CD14-positive monocyte (primary cell): ENCODE data around the gene EPN1. TPM values are rescaled to one million over a fixed set of nuclear protein-coding genes. Genes with fewer than 3 reads are reported as not detected.

Source experiments
- DNase-seq, 3 donors: peaks; one replicate each; pipeline ENCODE4 v3.0.0-alpha.2; 2011 to 2022
- H2AFZ ChIP-seq: 2 replicates; pipeline ENCODE4 v1.6.0; 2012; ENCODE audit warnings: mild to moderate bottlenecking, low read depth, low read length, inconsistent platforms; ENCODE audit not compliant: insufficient read depth, poor library complexity, severe bottlenecking
- H3K27ac ChIP-seq, 2 donors: 1 replicate in 1 of 2; 2 replicates in 1 of 2; pipeline ENCODE4 v1.5.1; 2012 to 2013; ENCODE audit warnings: low read length in 2 of 2, control low read depth in 1 of 2, inconsistent platforms in 1 of 2, low read depth in 1 of 2, mild to moderate bottlenecking in 1 of 2
- H3K27me3 ChIP-seq, 2 donors: one replicate each; pipeline versions ENCODE4 v1.6.0 to v1.6.1; 2011 to 2013; ENCODE audit warnings: low read length in 2 of 2; ENCODE audit not compliant: control insufficient read depth in 2 of 2, insufficient read depth in 2 of 2
- H3K36me3 ChIP-seq, 2 donors: replicated peaks in 1 of 2; 1 replicate in 1 of 2; 2 replicates in 1 of 2; pipeline versions ENCODE4 v1.5.1 to v1.6.1; 2012 to 2013; ENCODE audit warnings: low read length in 2 of 2, control low read depth in 1 of 2, inconsistent platforms in 1 of 2, mild to moderate bottlenecking in 1 of 2; ENCODE audit not compliant: insufficient read depth in 2 of 2, control insufficient read depth in 1 of 2
- H3K4me1 ChIP-seq, 2 donors: 1 replicate in 1 of 2; 2 replicates in 1 of 2; pipeline versions ENCODE4 v1.5.1 to v1.6.1; 2012 to 2013; ENCODE audit warnings: low read length in 2 of 2, control low read depth in 1 of 2, inconsistent platforms in 1 of 2, mild to moderate bottlenecking in 1 of 2, moderate library complexity in 1 of 2; ENCODE audit not compliant: insufficient read depth in 2 of 2, control insufficient read depth in 1 of 2
- H3K4me2 ChIP-seq: replicated peaks from 2 replicates; pipeline ENCODE3; 2012; ENCODE audit warnings: low read length, moderate library complexity, mild to moderate bottlenecking; ENCODE audit not compliant: poor library complexity, severe bottlenecking; ENCODE audit errors: extremely low read depth
- H3K4me3 ChIP-seq, 3 experiments: fragments of 200-600 bp in 1 of 3; sonication (generic) in 1 of 3; replicated peaks in 1 of 3; 1 replicate in 2 of 3; 2 replicates in 1 of 3; pipeline ENCODE4 v1.5.1; 2011 to 2013; ENCODE audit warnings: low read length in 3 of 3, mild to moderate bottlenecking in 3 of 3, control low read depth in 2 of 3, low read depth in 2 of 3, inconsistent platforms in 1 of 3, moderate library complexity in 1 of 3
- H3K79me2 ChIP-seq: 2 replicates; pipeline ENCODE4 v1.6.0; 2012; ENCODE audit warnings: mild to moderate bottlenecking, control low read depth, inconsistent platforms, low read length, moderate library complexity; ENCODE audit not compliant: insufficient read depth
- H3K9ac ChIP-seq: 2 replicates; pipeline ENCODE4 v1.6.0; 2017; ENCODE audit warnings: low read length, mild to moderate bottlenecking; ENCODE audit not compliant: insufficient read depth, poor library complexity, severe bottlenecking
- H3K9me3 ChIP-seq, 2 donors: replicated peaks in 1 of 2; 1 replicate in 1 of 2; 2 replicates in 1 of 2; pipeline versions ENCODE4 v1.5.1 to v1.6.1; 2012 to 2013; ENCODE audit warnings: low read length in 2 of 2, control low read depth in 1 of 2; ENCODE audit not compliant: control insufficient read depth in 1 of 2, insufficient read depth in 1 of 2
- H4K20me1 ChIP-seq: 2 replicates; pipeline ENCODE4 v1.6.0; 2012; ENCODE audit warnings: mild to moderate bottlenecking, low read length, control low read depth, moderate library complexity; ENCODE audit not compliant: insufficient read depth
- H3K27ac Mint-ChIP-seq, 7 donors: one replicate each; pipeline ENCODE4 v1.8.0; 2020; ENCODE audit warnings: mild to moderate bottlenecking in 7 of 7, mixed read lengths in 7 of 7, moderate library complexity in 6 of 7, inconsistent platforms in 2 of 7
- H3K27me3 Mint-ChIP-seq, 3 donors: one replicate each; pipeline ENCODE4 v1.8.0; 2021 to 2022; ENCODE audit warnings: low read depth in 3 of 3, mild to moderate bottlenecking in 3 of 3, mixed read lengths in 3 of 3, moderate library complexity in 3 of 3, inconsistent platforms in 1 of 3
- H3K36me3 Mint-ChIP-seq, 2 donors: one replicate each; pipeline ENCODE4 v1.8.0; 2020; ENCODE audit warnings: mixed read lengths in 2 of 2, inconsistent platforms in 1 of 2, mild to moderate bottlenecking in 1 of 2
- H3K4me1 Mint-ChIP-seq: one replicate; pipeline ENCODE4 v1.8.0; 2020; ENCODE audit warnings: mild to moderate bottlenecking, mixed read lengths
- H3K4me3 Mint-ChIP-seq, 2 donors: one replicate each; pipeline ENCODE4 v1.8.0; 2020; ENCODE audit warnings: mild to moderate bottlenecking in 2 of 2, mixed read lengths in 2 of 2, moderate library complexity in 1 of 2
- H3K9me3 Mint-ChIP-seq, 7 donors: one replicate each; pipeline ENCODE4 v1.8.0; 2020 to 2022; ENCODE audit warnings: mixed read lengths in 7 of 7, mild to moderate bottlenecking in 6 of 7, moderate library complexity in 6 of 7, inconsistent platforms in 2 of 7
- CTCF ChIP-seq: fragments of 200-600 bp; IDR thresholded peaks from one replicate; pipeline ENCODE4 v1.8.0; 2022; ENCODE audit warnings: antibody characterized with exemption, mild to moderate bottlenecking
- whole genome bisulfite sequencing: methylation state at CpG from one replicate; pipeline ENCODE4 v1.1.5; 2013; ENCODE audit warnings: missing lambda C conversion rate; ENCODE audit not compliant: insufficient coverage; 5-methylcytosine and 5-hydroxymethylcytosine counted together
- intact Hi-C, 2 donors: fragments of 100-400 bp; cut with micrococcal nuclease; formaldehyde crosslinking; loops; one replicate each; pipeline versions ENCODE4 v1.15.0 to v1.15.1; 2023
- polyA plus RNA-seq, 3 donors: library from polyadenylated mRNA; depleted of rRNA in 1 of 3; unstranded in 2 of 3; stranded (reverse) in 1 of 3; fragments of 300-500 nt in 2 of 3; fragments of >200 nt in 1 of 3; fragmentation: Illumina TruSeq in 2 of 3; gene quantifications; 1 replicate in 2 of 3; 2 replicates in 1 of 3; pipeline ENCODE4 v1.2.3, GENCODE V29; 2012 to 2021

The EPN1 gene
- polyA plus RNA-seq, 3 donors = 18.7 to 75.2 (median 19.2) TPM

GRCh38 chr19:55676383-55676782 is 1.4 kb downstream of the EPN1 start:
- Histone ChIP-seq H3K36me3 (peaks cover 40 to 51% of the 10 kb centered on the region in 2 donors), H3K4me1 (peaks cover 55 to 60% of the 10 kb centered on the region in 2 donors), H4K20me1 (peaks cover 81% of the 10 kb centered on the region), H3K27me3 (no peaks in the 10 kb centered on the region), H3K4me3 (peak overlapping the region in 1 of 3 experiments; percentile 81), H2AFZ (no peak overlapping the region), H3K27ac (peak overlapping the region in 1 of 2 donors; percentile 92), H3K9me3 (no peaks in the 10 kb centered on the region), H3K79me2 (peaks cover 86% of the 10 kb centered on the region), H3K4me2 (peak overlapping the region; percentile 92), H3K9ac (no peak overlapping the region)
- peaks cover 60 to 67% of the 10 kb centered on the region in 2 donors for H3K36me3 Mint-ChIP-seq
- intact Hi-C loops = loop anchor here in 1 of 2 donors (1.0 to 2.0 kb wide), 2 partner anchors 22 to 77 kb away; partner anchors contain the start of genes FIZ1 and U2AF2
- H3K4me1 Mint-ChIP-seq = peaks cover 60% of the 10 kb centered on the region
- H3K27ac Mint-ChIP-seq = peak overlapping the region; percentile 20 to 98 (median 93)
- WGBS = 100% methylated on average over 1 of the region's 5 CpGs
- TF ChIP-seq CTCF = no peak
- no peak for DNase-seq
- H3K9me3 Mint-ChIP-seq = no peaks in the 10 kb centered on the region
- no peaks in the 10 kb centered on the region for H3K27me3 Mint-ChIP-seq
- peak overlapping the region; percentile 93 to 99 for H3K4me3 Mint-ChIP-seq

GRCh38 chr19:55676889-55677505 is 2.0 kb downstream of the EPN1 start:
- Mint-ChIP-seq H3K27ac (peak overlapping the region; percentile 86 to 98 (median 94)), H3K36me3 (peaks cover 59 to 70% of the 10 kb centered on the region in 2 donors), H3K4me3 (peak overlapping the region; percentile 76 to 99), H3K9me3 (no peaks in the 10 kb centered on the region), H3K27me3 (no peaks in the 10 kb centered on the region), H3K4me1 (peaks cover 58% of the 10 kb centered on the region)
- no peak for DNase-seq
- intact Hi-C loops = loop anchor here in 1 of 2 donors (1.0 to 2.0 kb wide), 2 partner anchors 22 to 78 kb away; partner anchors contain the start of genes FIZ1 and U2AF2
- peak overlapping the region in 1 of 3 experiments; percentile 81 for H3K4me3 ChIP-seq
- H3K36me3 ChIP-seq = peaks cover 46 to 54% of the 10 kb centered on the region in 2 donors
- H3K27ac ChIP-seq = peak overlapping the region; percentile 86 to 92
- peak overlapping the region; percentile 62 for H3K9ac ChIP-seq
- TF ChIP-seq CTCF = no peak
- no peaks in the 10 kb centered on the region for H3K9me3 ChIP-seq
- no peak overlapping the region for H2AFZ ChIP-seq
- 97% methylated on average over 4 of the region's 7 CpGs for WGBS
- peaks cover 86% of the 10 kb centered on the region for H3K79me2 ChIP-seq
- peak overlapping the region; percentile 92 for H3K4me2 ChIP-seq
- no peaks in the 10 kb centered on the region for H3K27me3 ChIP-seq
- H4K20me1 ChIP-seq = peaks cover 81% of the 10 kb centered on the region
- H3K4me1 ChIP-seq = peaks cover 55 to 60% of the 10 kb centered on the region in 2 donors
